NCI-H2227 (cell line): ENCODE results near the gene IGF2BP3.

Experiments
- DNase-seq: peaks from one replicate; lab custom pipeline; 2025; ENCODE audit not compliant: unreplicated experiment; lab: John Stamatoyannopoulos, UW

The IGF2BP3 gene

GRCh38 chr7:23472556-23472955 is 2.3 kb upstream of the IGF2BP3 start:
- no peak for DNase-seq

GRCh38 chr7:23472046-23472445 is 1.8 kb upstream of the IGF2BP3 start:
- DNase-seq: no peak

GRCh38 chr7:23471106-23471859 is 992 bp upstream of the IGF2BP3 start:
- DNase-seq: peak; percentile 94

DNA sequence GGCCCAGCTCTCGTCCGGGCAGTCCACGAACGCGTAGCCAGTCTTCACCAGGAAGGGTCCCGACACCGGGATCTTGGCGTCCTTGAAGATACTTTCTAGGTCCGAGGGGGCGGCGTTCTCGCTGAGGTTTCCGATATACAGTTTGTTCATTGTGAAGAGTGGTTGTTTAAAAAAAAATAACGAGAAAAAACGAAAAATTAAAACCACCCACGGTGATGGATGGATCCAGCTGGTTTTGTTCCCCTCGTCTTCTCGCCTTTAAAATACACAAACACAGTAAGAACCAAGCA is 385 bp downstream of the IGF2BP3 start:
- no peak for DNase-seq

- peak; percentile 51 for DNase-seq
Measured at GRCh38 chr7:23469150-23469960, 936 bp downstream of the IGF2BP3 start.

GRCh38 chr7:23468526-23469149 is 1.7 kb downstream of the IGF2BP3 start:
- DNase-seq: peak; percentile 34

DNA sequence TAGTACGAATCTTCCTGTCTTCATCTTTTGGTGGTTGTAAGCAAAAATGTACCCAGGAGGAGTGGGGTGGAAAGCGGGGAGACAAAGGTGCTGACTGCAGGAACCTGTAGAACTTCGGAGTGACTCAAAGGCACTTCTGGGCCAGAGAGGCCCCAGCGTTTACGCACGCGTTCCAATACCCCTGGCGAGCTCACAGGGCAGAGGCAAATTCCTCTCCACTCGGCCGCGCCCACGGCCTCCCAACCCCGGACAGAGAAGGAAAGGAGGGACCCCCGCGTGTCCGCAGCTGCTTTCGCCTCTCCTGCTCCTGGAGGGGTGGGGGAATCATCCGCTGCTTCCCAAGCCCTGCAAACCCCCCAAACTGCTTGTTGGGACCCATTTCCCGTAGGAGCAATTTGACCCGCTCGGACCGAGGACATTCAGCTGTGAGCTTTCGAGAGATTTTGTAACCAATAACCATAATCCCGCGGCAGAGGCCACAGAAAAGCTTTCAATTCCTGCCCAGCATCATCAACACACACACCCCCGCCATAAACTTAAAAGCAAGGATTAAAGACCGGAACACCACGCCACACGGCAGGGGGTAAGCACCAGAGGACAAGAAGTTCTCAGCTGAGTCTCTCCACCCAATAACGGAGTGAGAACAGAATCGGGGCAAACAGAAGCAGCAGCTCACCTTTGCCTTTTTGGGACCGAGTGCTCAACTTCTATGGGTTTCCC is 2.3 kb downstream of the IGF2BP3 start:
- peak; percentile 37 for DNase-seq

GRCh38 chr7:23467291-23467805 is 2.9 kb downstream of the IGF2BP3 start:
- no peak for DNase-seq

DNA sequence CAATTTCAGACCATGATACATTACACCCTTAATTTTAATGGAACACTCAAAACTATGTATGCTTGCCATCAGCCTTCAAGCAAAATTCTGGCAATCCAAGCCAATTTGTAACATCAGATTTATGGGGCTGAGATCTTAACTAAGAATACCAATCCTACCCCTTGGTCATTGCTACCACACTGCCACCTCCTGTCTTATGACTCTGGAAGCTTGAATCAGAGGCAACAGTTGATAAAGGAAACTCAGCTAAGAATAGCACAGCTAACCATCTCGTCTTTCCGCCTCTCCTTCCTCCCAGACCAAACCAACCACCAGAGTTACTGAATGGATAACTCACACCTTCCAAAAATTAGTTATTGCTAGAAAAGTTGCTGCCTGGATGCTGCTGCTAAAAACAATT is 7.4 kb downstream of the IGF2BP3 start:
- no peak for DNase-seq

DNA sequence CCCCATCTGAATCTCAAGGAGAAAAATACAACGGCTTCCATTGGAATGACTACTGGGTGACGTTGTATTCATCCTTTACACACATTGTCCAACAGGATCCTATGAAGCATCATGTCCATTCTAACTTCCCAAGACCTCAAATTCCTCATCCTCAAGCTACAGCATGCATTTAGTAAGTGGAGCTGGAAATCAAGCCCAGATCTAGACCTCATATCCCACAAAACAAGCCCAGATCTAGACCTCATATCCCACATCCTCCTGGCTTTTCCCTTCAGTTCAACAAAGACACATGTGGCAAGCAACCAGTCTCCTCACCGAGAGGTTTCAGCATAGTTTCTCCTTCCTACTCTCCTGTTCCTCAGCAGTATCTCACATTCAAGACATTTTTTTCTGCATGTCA is 12.2 kb downstream of the IGF2BP3 start:
- DNase-seq: no peak

DNA sequence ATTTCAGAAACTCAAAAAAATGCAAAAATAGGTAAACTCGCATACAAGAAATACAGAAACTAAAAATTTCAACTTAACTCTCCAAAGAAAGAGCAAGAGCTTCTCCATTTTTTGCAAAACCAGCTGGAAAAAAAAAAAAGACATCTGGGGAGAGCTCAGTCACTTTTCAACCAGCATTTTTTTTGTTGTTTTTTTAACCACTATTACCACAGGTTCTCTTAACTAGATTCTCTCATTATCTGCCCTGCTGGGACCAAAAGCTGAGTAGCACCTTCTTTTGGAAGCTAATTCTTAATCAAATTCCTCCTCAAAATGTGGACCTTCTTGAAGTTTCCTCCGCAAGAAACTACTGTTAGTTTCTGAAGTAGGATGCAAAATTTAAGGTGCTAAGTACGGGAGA is 14.2 kb downstream of the IGF2BP3 start:
- DNase-seq: no peak

DNA sequence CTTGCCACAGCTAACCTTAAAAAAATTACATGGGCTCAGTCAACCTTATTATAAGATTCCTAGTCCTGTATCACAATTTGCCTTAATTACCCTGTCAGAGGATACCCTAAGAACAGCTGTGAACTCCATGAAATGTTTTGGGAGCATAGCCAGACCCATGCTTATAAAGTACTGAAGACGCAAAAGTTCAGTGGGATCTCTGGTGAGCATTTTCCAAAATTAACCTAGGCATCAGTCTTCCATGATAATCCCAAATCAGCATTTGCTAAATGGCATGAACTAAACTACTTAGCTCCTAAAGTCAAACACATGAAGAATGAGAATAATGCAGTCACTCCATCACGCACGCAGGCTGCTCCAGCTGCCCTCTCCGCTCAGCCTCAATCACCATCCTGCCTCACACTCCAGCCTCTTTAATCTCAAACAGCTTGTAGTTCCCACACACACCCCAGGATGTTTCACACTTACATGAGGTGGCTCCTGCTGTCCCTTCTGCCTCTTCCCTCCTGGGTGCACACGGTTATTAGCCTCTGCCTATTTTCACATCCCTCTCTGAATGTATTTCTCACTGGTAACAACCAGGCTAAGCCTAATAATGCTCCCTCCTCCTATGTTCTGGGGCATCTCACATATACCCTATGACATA is 15.3 kb downstream of the IGF2BP3 start:
- DNase-seq: no peak

DNA sequence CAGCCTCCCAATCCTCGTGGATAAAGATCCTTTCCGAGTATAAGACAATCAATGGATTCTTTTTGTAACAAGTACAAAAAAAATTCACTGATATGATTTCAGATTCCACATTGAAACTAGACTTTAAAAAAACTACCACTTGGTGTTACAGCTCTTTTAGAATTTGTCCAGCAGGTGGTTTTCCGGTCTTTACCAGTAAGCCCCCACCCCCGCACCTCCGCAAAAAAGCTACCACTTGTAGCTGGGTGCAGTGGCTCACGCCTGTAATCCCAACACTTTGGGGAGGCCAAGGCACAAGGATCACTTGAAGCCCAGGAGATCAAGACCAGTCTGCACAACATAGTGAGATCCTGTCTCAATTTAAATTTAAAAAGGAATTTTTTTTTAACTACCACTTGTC is 19.8 kb downstream of the IGF2BP3 start:
- DNase-seq: no peak

GRCh38 chr7:23449941-23450340 is 20.4 kb downstream of the IGF2BP3 start:
- DNase-seq: no peak

DNA sequence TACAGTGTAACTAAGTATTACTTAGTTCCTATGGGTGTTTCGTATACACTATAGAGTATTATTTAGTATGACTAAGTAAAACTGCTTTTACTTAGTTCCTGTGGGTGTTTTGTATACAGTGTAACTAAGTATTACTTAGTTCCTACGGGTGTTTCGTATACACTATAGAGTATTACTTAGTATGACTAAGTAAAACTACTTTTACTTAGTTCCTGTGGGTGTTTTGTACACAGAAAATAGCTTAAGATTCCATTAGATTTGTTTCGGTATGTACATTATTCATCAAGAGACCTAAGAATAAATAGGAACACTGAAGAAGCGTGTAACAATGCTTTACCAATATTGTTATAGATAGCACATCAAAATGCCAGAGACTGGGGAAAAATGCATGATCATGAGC is 25.0 kb downstream of the IGF2BP3 start:
- no peak for DNase-seq

DNA sequence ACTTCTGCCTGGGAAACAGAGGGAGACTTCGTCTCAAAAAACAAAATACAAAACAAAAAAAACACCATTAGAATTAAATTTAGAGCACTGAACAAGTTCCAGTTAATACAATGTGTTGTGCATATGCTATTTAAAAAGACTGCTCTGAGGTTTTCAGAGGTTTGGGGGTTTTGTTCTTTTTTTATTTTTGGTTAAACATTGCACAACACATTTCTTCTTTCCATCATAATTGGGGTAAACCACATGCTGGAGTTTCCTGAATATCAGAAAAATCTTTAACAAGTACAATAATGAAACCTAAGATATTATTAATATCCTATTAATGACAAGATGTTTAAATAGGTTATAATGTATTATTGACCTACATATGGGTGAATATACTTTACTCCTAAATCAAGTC is 26.3 kb downstream of the IGF2BP3 start:
- no peak for DNase-seq

- no peak for DNase-seq
Measured at GRCh38 chr7:23438171-23438570, 32.1 kb downstream of the IGF2BP3 start.

DNA sequence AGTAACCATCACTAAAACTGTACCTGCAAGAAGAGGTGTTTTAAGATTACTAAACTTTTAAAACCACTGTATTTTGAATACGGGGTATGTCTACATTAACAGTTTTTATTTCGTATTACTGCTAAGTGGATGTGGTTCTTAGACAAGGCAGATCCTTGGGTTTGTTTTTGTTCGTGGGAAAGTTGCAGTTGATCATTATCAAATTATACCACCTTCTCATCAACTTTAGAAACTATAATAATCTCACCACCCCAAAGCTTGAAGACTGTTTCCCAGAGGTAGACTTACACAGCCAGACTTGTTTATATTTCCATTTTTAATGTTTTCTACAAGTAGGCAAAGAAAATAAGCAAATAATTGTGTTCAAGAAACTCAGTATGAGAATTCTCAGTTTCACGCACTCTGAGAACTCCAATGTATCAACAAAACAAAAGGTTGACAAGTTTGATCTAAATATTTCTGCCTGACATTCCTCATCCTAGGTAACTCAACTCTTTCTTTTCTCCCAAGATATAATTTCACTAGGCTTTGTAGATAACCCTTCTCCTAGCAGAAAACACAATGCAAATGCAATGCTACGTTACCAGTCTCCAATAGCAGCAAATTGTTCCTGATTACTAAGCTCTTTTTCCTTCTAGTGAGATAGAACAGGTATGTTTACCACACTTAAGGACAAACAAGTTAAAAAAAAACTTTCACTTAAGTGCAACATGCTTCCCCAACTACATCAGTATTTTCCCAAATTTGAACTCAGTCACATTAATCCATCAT is 36.0 kb downstream of the IGF2BP3 start:
- no peak for DNase-seq

GRCh38 chr7:23431702-23432199 is 38.5 kb downstream of the IGF2BP3 start:
- DNase-seq: no peak

GRCh38 chr7:23430893-23431259 is 39.4 kb downstream of the IGF2BP3 start:
- no peak for DNase-seq
